Femur (tissue), 1 donor: Measurements from ENCODE around the gene ICE2.
A peak's percentile ranks its signal among the peaks of the same experiment; 100 is the strongest.

Experiments
- DNase-seq: peaks from one replicate; pipeline ENCODE4 v3.0.0-alpha.2; 2017

The ICE2 gene

GRCh38 chr15:60478566-60479360 is at the start of gene ICE2:
ICE2 (minus strand) TSS chr15:60479142; CDS start chr15:60477977, 1,165 bp downstream.
- peak; percentile 98 for DNase-seq

- no peak for DNase-seq
Measured at GRCh38 chr15:60528530-60528929, 49.6 kb upstream of the ICE2 start.

GRCh38 chr15:60527456-60527855 is 48.5 kb upstream of the ICE2 start:
- DNase-seq: no peak

- DNase-seq: no peak
Measured at GRCh38 chr15:60526127-60526616, 47.2 kb upstream of the ICE2 start.

- no peak for DNase-seq
Measured at GRCh38 chr15:60525341-60526039, 46.5 kb upstream of the ICE2 start.

GRCh38 chr15:60523056-60523455 is 44.1 kb upstream of the ICE2 start:
- no peak for DNase-seq

- peak; percentile 78 for DNase-seq
Measured at GRCh38 chr15:60520825-60521368, 42.0 kb upstream of the ICE2 start.

- DNase-seq: no peak
Measured at GRCh38 chr15:60520013-60520824, 41.3 kb upstream of the ICE2 start.

GRCh38 chr15:60519218-60519617 is 40.3 kb upstream of the ICE2 start:
- DNase-seq: no peak

GRCh38 chr15:60518511-60518910 is 39.6 kb upstream of the ICE2 start:
- DNase-seq: no peak

- DNase-seq: no peak
Measured at GRCh38 chr15:60514261-60514881, 35.4 kb upstream of the ICE2 start.

- DNase-seq: no peak
Measured at GRCh38 chr15:60513676-60514075, 34.7 kb upstream of the ICE2 start.

- no peak for DNase-seq
Measured at GRCh38 chr15:60512937-60513336, 34.0 kb upstream of the ICE2 start.

GRCh38 chr15:60511351-60512031 is 32.5 kb upstream of the ICE2 start:
- DNase-seq: peak; percentile 28

GRCh38 chr15:60510006-60510405 is 31.1 kb upstream of the ICE2 start:
- no peak for DNase-seq

GRCh38 chr15:60509470-60509869 is 30.5 kb upstream of the ICE2 start:
- no peak for DNase-seq

- no peak for DNase-seq
Measured at GRCh38 chr15:60508442-60508841, 29.5 kb upstream of the ICE2 start.

- DNase-seq: peak; percentile 53
Measured at GRCh38 chr15:60507596-60508424, 28.9 kb upstream of the ICE2 start.

- no peak for DNase-seq
Measured at GRCh38 chr15:60496853-60497252, 17.9 kb upstream of the ICE2 start.

- DNase-seq: no peak
Measured at GRCh38 chr15:60494108-60494507, 15.2 kb upstream of the ICE2 start.

- DNase-seq: no peak
Measured at GRCh38 chr15:60493166-60493565, 14.2 kb upstream of the ICE2 start.
